Embryonic facial prominence (tissue), 1 donor: ENCODE measurements around the gene TMTC2.
A peak's percentile ranks its signal among the peaks of the same experiment; 100 is the strongest.

ENCODE experiments used
- DNase-seq: peaks from one replicate; pipeline ENCODE4 v3.0.0-alpha.2; 2016; ENCODE audit errors: extremely low spot score

TMTC2 gene

GRCh38 chr12:82877963-82878362 is 191.3 kb downstream of the TMTC2 start:
- no peak for DNase-seq

DNA sequence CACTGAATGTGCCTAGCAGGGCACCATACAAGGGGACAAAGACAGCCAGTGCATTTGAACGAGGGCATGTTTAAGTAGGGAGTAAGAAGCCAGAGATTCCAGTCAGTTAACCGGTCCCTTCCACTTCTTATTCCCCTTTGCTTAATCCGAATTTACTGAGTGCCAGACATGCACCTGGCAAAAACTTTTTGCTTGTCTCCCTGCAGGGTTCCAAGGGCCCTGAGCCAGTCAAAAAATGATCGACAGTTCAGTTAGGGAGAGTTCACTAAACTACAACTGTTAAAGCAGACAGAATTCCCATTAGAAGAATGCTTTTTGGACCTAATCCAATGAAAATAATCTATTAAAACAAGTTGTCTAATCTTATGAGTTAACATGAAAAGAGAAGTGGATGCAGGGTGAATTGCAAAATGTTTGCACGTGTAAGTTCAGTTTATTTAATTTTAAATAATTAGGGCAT is 193.8 kb downstream of the TMTC2 start:
- DNase-seq = no peak

- no peak for DNase-seq
Measured at GRCh38 chr12:82883394-82884355, 197.0 kb downstream of the TMTC2 start.

- no peak for DNase-seq
Measured at GRCh38 chr12:82886671-82887340, 200.1 kb downstream of the TMTC2 start.

DNA sequence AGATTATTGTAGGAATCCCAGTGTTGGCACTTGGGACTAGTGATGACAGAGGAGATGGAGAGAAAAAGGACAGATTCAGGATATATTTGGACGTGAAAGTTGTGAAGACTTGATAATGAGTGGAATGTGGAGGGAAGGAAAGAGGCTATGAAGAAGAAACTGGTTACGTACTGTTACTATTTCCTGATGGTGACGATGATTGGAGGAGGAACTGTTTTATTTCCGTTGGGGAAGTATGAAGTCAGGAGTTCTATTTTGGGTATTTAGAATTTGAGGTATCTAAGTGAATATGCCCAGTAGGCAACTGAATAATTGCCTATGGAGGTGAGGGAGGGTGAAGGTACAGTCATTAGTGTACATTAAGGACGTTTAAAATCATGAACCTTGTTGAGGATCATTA is 207.2 kb downstream of the TMTC2 start:
- DNase-seq = no peak

GRCh38 chr12:82896277-82896676 is 209.6 kb downstream of the TMTC2 start:
- DNase-seq = no peak

GRCh38 chr12:82896979-82897378 is 210.3 kb downstream of the TMTC2 start:
- no peak for DNase-seq

GRCh38 chr12:82898441-82898840 is 211.7 kb downstream of the TMTC2 start:
- DNase-seq = no peak

DNA sequence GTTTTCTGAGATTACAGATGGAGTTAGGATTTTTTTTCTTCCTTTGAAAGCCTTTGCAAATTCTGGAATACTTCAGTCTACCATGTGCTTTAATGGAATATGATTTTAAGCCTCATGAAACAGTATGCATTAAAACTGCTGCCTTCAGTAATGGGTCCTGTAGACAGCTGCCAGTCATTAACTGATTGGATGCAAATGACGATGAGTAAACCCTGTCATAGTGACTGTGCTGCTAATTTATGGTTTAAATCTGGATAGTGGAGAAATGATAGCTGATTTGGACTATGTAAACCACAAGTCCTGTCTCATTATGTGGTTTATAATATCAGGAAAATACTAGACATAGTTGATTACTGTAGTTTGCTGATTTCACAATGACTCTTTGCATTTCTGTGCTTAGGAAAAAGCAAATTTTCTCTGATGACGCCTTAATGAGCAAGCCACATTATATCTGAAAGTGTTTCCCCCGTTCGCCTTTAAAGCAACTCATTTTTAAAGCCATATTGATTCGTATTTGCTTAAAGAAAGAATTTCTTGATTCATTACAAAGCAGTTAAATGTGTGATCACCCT is 217.6 kb downstream of the TMTC2 start:
- no peak for DNase-seq

GRCh38 chr12:82910246-82910893 is 223.7 kb downstream of the TMTC2 start:
- no peak for DNase-seq

GRCh38 chr12:82912406-82912805 is 225.7 kb downstream of the TMTC2 start:
- no peak for DNase-seq

- no peak for DNase-seq
Measured at GRCh38 chr12:82919388-82920054, 232.8 kb downstream of the TMTC2 start.

GRCh38 chr12:82923935-82924334 is 237.2 kb downstream of the TMTC2 start:
- DNase-seq = no peak

GRCh38 chr12:82926630-82927029 is 239.9 kb downstream of the TMTC2 start:
- DNase-seq = no peak

DNA sequence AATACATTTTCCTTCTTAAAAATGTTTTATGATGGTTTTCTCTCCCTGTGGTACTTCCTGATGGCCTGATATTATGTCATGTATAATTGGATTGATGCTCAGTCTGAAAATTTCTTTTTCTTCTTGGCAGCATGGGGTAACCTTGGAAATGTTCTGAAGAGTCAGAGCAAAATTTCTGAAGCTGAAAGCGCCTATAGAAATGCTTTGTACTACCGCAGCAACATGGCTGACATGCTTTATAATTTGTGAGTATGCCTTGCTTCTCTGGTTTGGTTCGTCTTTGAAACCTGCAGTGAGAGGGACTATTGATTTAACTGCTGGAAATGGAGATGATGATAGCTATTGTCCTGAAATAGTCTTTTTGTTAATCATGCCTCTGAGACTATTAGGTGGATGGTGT is 243.6 kb downstream of the TMTC2 start:
- no peak for DNase-seq

DNA sequence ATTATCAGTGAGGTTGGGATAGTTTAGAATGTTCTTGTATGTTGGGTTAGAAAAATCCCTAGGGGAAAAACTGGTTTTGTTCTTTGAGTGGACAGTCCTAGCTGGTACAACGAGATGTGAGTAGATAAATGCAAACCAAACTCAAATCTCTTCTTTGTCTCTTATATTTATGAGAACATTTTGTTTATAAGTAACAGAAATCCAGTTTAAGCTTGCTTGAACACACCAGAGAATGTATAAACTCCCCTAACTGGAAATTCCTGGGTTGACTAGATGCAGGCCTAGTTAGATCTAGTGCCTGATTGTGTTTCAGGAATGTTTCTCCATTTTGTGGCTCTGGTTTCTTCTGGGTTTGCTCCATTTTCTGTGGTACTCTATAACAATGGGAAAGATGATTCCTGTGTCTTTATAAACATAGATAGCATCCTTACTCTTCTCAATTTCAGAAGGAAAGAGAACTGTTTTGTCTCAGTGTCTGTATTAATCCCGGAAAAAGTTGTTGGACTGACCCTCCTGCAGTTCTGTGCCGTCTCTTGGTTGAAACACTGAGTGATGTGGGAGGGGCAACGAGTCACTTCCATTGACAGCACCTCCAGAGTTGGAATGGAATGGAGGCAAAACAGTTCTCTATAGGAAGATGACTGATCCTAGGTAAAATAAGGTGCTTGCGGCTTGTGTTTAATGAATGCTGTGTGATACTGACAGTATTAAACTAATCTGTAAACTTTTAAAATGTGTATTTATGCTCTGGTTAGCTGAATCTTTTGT is 244.8 kb downstream of the TMTC2 start:
- no peak for DNase-seq

DNA sequence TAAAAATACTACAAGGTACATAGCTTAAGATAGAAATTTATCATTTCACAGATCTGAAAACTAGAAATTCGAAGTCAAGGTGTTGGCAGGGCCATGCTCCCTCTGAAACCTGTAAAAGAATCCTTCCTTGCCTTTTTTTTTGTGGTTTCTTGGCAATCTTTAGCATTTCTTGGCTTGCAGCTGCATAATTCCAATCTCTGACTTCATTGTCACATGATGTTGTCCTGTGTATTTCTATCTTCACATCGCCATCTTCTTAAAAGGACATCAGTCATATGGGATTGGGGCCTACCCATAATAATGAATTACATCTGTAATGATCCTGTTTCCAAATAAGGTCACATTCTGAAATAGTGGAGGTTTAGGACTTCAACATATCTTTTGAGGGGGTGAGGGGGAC is 250.4 kb downstream of the TMTC2 start:
- no peak for DNase-seq

- no peak for DNase-seq
Measured at GRCh38 chr12:82942521-82942920, 255.8 kb downstream of the TMTC2 start.

- DNase-seq = peak; percentile 22
Measured at GRCh38 chr12:82942991-82943401, 256.3 kb downstream of the TMTC2 start.

DNA sequence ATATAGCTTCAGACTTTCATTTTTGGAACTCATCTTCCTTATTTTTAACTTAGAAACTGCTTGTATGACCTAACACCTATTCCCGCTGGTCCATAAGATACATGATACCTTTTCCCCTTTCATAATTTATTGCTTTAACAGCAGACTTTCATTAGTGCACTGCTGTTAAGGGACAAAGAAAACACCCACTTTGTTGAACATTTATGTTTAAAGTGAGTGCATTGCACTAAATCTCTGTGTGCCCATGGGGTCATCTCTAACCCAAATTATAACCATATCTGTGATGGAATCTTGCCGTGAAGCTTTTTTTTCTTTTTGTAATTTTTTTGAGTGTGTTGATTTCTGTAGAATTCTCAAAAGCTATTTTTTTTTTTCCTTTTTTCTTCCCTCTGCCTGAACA is 261.8 kb downstream of the TMTC2 start:
- no peak for DNase-seq

DNA sequence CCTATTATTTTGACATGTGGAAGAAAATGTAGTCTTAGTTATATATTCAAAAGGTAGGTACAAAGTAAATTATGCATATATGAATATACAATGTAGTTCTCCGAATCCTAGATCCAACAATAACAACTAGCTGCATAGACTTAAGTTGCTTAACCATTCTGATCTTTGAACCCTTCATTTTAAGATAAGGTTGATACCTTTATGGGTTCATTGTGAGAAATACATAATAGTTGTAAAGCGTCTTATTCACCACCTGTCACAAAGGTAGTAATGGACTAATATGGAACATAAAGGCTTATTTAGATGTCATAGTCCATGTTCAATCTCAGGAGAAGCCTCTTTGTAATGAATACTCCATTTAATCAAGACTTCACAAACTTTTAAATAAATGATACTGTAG is 263.6 kb downstream of the TMTC2 start:
- no peak for DNase-seq
